ENCODE data around the gene FBXW12.

- TF ChIP-seq FOS (IDR thresholded peaks at IDR 0.05; ENCODE audit: borderline replicate concordance, insufficient read depth, low read length): no peak
- no peak for TF ChIP-seq POLR2AphosphoS5 (IDR thresholded peaks at IDR 0.05; ENCODE audit: insufficient read depth, low read depth, low read length)
These were observed 30.9 kb downstream of the FBXW12 start for GRCh38 chr3:48402907-48403306.
